Measurements from ENCODE around the gene UBTD1.
"Not testable (repeated sequence)": the region's sequence is repeated elsewhere in the genome, so short reads cannot be mapped to it uniquely, and the experiment has no call there.

The UBTD1 gene

DNA sequence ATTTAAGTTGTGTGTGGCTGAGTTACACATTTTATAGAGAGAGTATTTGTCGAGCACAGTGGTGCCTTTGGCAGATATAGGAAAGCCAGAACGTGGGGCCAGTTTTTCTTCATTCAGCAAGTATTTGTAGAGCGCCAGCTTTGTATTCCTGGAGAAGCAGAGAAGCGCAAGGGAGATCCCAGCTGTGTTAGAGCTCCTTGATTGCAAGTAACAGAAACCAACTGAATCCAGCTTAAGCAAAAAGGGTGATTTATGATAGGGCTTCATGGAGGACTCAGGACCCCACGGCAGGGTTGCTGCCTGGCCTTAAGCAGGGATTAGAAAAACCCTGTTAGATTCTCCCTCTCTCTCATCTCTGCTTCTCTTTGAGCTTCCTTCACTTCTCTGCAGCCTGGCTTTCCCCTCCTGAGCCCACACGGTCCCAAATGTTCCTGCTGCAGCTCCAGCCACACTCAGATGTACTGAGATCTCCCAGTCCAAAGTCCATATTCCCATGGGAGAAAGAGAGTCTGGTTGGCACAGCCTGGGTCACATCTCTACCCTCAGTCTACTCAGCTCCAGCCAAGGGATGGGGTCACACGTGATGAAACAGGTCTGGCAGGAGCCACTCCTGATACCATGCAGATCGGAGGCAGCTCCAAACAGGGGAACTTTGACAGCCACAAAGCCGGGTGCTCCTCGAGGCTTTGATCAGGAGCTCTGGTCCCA, 16.7 kb downstream of the UBTD1 start:
- DNase-seq (ENCODE audit: low spot score), result no peak

DNA sequence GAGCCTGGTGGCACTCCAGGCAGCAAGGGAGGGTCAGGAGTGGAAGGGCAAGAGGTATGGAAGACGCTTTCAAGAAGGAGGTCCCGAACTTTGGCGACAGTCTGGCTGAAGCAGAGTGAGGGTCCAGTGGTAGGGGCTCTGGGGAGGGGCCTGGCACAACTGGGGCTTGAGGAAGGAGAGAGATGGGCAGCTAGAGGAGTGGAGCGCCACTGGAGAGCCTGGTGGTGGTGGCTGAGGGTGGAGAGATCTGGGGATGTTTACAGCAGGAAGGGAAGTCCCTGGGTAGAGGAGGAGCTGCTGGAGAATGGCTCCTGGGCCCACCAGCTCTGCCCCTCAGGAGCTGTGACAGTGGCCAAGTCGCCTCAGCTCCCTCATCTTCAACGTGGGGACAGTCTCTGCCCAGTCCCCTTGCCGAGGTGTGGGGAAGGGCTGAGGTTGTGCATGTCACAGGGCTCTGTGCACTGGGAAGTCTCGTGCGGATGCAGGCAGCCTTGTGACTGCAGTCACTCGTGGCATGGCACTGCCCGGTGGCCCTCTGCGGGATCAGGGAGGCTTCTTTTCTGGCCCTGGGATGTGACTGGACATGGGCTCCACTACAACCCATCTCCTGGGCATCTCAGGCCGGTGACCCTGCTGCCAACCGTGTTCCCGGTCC, 18.5 kb downstream of the UBTD1 start:
- no peak for DNase-seq (ENCODE audit: low spot score)

- DNase-seq (ENCODE audit: low spot score), result no peak
Observed at GRCh38 chr10:97517778-97518300, 19.1 kb downstream of the UBTD1 start.

GRCh38 chr10:97518301-97519043, 19.7 kb downstream of the UBTD1 start:
- no peak for DNase-seq (ENCODE audit: low spot score)

GRCh38 chr10:97519342-97519741, 20.6 kb downstream of the UBTD1 start:
- no peak for DNase-seq (ENCODE audit: low spot score)

DNA sequence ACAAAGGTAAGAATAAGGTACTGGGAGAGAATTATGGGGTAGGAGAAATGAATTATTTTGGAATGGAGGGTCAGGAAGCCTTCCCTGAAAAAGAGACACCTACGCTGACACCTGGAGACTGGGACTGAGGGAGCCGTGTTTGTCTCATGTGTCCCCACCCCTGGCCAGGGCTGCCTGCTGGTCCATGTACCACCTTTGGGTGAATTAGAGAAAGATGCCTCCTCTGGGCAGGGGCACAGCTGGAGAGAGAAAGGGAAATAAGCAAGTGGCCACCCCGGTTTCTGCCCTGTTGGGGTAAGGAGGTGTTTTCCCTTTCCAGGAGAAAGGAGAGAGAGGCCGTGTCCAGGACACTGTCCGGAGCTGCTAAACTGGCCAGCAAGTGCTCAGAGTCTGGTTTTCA, 21.8 kb downstream of the UBTD1 start:
- no peak for DNase-seq (ENCODE audit: low spot score)

DNA sequence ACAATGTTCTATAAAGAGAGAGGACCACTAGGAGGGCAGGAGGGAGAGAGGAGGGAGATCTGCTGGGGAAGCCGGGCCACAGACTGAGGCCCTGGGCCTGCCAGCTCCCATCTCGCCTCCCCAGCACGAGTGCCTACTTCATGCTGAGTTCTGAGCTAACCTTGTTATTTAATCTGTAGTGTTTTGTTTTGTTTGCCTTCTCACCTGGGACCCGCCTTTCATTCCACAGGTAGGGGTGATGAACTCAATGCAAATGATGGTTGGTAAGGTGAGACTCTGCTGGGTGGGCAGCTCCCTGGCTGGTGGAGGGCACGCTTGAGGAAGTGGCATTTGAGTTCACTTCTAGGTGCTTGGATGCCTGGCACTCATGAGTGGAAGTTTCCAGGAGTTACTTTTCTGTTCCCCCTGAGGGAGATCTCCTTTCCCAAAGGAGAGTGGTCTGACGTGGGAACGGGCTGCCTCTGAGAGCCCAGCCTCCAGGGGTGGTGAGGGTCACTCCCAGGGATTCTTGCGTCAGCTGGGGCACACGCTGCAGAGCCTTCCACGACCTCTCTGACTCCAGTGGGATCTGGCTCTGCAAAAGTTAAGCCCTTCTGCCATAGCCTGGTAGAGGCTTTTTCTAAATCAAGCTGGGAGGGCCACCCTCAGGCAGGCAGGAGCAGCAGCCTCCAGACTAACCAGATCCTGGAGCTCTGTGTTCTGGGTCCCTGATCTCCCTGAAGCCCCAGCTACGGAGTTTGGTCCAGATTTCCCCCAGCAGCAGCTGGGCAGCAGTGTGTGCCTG, 22.4 kb downstream of the UBTD1 start:
- DNase-seq (ENCODE audit: low spot score), result no peak

DNA sequence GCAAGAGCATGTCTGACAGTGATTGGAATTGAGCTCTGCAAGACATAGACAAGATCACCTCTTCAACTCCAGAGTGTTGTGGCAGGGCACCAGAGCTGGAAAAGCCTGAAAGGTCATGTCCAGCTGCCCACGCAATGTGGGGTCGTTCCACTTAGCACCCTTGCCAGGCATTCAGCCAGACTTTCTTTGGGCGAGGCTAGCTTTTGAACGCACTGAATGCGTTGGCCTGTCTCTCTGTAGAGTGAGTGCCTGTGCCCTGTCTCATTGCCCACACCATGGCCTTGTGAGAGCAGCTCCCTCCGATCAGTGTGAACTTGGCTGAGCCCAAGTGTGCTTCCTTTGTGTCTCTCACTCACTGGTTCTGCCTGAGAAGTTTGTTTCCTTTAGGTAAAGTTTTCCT, 23.3 kb downstream of the UBTD1 start:
- DNase-seq (ENCODE audit: low spot score), result no peak

DNA sequence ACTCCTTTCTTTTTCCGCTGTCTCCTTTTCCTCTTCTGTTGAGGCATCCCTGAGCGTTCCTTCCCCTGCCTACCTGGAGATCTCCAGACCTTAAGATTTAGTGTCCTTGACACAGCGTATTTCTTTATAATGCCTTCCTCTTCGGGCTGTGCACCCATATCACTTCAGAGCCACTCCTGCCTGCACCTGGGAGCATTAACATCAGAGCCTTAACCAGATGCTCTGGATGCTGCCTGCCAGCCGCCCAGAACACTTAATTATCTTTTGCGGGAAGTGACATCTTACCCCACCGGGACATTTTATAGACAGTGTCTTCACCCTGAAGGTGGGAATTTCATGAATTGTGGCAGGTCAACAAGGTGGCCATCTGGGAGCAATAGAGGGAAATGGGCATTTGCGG, 24.2 kb downstream of the UBTD1 start:
- DNase-seq (ENCODE audit: low spot score), result no peak

- no peak for DNase-seq (ENCODE audit: low spot score)
Observed at GRCh38 chr10:97525086-97525485, 26.4 kb downstream of the UBTD1 start.

DNA sequence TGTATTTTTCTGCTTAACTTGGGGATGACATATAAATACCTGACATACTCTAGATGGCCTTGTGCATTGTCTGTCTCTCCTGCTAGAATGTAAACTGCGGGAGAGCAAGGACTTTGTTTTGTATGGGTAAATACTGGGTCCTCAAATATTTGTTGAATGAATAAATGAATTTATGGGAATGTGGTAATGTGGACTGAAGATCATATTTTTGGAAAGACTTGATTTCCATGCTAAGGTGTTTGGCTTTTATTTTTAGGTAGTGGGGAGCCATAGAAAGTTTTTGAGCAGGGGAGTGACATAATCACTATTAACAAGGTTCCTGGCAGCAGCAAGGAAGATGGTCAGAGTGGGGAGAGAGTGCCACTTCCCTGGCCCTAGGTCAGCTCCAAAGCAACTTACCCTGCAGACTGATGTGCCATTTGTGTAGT, 27.0 kb downstream of the UBTD1 start:
- DNase-seq (ENCODE audit: low spot score), result no peak

DNA sequence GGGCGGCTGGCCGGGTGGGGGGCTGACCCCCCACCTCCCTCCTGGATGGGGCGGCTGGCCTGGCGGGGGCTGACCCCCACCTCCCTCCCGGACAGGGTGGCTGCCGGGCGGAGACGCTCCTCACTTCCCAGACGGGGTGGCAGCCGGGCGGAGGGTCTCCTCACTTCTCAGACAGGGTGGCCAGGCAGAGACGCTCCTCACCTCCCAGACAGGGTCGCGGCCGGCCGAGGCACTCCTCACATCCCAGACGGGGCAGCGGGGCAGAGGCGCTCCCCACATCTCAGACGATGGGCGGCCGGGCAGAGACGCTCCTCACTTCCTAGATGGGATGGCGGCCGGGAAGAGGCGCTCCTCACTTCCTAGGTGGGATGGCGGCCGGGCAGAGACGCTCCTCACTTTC, 30.2 kb downstream of the UBTD1 start:
- not testable (repeated sequence) for DNase-seq (ENCODE audit: low spot score)

DNA sequence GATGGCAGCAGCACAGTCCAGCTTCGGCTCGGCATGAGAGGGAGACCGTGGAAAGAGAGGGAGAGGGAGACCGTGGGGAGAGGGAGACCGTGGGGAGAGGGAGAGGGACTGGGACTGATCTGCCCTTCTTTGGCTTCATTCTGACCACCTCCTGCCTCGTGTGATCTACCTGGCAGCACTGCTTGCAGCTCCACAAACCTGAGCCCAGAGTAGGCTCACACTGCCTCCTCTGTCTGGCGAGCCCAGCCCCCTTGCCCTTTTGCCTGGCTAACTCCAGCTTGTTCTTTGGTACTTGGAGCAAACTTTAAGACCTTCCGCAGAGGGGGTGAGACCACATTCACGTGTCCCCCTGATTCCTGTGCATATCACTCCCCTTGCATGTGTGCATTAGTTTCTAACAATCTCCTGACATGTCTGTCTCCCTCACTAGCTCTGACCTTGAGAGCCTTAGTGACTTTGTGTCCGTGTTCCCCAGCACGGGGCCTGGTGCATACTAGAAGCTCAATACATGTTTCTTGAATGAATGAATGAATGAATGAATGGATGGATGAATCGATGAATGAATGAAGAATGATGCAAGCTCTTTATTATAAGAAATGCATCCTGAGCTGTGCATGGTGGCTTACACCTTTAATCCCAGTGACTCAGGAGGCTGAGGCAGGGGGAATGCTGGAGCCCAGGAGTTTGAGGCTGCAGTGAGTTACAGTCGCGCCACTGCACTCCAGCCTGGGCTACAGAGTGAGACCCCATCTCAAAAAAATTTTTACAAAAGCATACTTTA, 31.2 kb downstream of the UBTD1 start:
- DNase-seq (ENCODE audit: low spot score), result no peak

- DNase-seq (ENCODE audit: low spot score), result no peak
Observed at GRCh38 chr10:97531401-97531986, 32.8 kb downstream of the UBTD1 start.

GRCh38 chr10:97532935-97533671, 34.4 kb downstream of the UBTD1 start:
- no peak for DNase-seq (ENCODE audit: low spot score)

DNA sequence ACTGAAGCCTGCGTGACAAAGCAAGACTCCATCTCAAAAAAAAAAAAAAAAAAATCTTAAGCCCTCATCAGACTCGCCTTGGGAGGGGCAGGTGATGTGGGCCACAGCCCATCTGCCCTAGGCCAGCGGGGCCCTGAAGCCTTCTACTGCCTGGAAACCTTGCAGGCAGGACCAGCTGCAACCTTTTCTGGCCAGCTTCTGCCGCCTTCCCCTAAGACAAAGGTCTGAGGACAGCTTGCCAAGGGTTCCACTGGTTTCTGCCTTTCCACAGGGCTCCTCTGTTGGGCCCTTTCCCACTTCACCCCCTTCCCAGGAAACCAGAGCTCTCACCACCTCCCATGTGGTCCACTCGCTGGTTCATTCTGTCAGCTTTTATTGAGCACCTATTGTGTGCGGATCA, 35.2 kb downstream of the UBTD1 start:
- no peak for DNase-seq (ENCODE audit: low spot score)

DNA sequence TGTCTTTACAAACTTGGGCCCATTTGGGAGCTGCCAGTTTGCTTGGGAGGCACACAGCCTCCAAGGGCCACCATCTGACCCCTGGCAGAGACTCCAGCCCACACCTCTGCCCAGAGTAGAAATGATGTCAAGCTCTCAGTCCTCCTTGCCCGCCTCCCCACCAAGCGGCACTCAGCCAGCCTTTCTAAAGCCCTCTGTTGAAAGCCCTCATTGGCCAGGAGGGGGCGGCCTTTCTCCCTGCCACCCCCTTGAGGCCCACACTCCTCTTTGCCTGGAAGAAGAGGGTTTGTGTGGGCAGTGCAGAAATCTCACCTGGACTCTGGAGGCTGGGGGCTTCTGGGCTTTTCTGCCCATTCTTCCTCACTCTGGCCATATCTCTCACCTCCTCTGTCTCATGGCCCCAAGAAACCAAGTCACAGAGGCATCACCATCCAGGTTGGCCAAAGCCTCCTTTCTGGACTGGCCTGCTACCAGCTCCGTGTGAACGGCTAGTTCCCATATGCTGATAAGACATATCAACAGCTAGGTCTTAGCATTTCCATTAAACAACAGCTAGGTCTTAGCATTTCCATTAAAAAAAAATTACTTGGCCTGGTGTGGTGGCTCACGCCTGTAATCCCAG, 36.1 kb downstream of the UBTD1 start:
- DNase-seq (ENCODE audit: low spot score), result peak; percentile 67

DNA sequence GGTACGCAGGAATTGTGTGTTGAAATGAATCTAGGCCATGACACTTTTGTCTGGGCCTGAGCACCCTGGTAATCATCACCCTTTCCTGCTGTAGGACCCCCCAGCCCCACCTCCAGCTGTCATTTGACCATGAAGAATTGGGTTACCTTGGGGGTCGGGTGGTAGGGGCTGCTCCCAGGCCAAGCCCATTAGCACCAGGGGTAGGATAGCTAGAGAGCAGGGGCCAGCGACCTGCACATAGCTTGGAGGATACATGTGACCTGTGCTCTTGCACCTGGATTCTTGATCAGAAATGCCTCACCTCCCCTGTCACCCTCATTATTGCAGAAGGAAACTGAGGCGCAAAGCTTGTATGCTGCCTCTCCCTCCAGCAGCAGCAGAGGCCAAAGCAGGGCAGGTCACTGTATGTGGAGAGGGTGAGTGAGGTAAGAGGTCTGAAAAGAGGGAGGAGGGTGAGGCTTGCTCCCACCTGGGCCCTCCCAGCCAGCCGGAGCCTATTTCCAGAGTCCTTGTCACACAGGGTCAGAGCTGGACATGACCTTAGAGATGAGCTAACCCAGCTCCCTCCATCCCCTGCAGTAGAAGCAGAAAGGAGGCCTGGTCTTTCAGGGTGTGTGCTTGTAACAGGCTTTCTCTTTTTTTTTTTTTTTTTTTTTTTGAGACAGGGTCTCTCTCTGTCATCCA, 38.6 kb downstream of the UBTD1 start:
- no peak for DNase-seq (ENCODE audit: low spot score)

- DNase-seq (ENCODE audit: low spot score), result no peak
Observed at GRCh38 chr10:97538411-97538810, 39.7 kb downstream of the UBTD1 start.
